GM19351 (cell line): ENCODE data around the gene NEDD4L.
"Not testable (repeated sequence)": the region's sequence is repeated elsewhere in the genome, so short reads cannot be mapped to it uniquely, and the experiment has no call there.

Source experiments
- ATAC-seq: cut with Tn5 transposase; IDR thresholded peaks from one replicate; pipeline ENCODE4 v1.9.1; 2021; ENCODE audit warnings: mild to moderate bottlenecking, moderate library complexity; ENCODE audit not compliant: unreplicated experiment

The NEDD4L gene

DNA sequence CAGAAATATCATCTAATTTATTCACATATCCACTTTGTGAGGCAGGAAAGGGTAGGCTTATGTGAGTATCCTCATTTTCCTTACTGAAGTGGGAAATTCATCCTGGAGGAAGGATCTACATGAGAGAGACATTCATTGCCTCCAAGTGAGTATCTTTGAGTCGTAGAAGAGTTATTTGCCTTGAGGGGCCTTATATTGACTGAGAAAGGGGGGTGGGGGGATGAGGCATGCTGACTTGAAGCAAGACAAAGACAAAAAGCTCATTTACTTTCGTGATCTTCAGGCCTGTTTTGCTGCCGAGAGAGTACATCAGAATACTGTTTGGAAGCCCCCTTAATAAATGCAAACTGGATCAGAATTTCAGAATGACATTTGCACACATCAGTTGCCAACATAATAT lies 17.6 kb upstream of the NEDD4L start:
- ATAC-seq: no peak

DNA sequence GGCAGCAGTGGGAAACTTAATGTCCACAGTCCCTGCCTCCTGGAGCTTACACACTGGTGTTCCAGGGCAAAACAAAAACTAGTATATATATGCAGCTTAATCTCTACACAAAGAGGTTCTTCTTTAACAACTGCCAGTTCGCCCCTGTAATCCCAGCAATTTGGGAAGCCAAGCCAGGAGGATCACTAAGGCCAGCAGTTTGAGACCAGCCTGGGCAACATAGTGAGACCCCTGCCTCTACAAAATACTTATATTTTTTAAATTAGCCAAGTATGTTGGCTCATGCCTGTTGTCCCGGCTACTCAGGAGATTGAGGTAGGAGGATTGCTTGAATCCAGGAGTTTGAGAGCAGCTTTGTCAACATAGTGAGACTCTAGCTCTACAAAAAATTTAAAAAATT lies 17.2 kb upstream of the NEDD4L start:
- no peak for ATAC-seq

DNA sequence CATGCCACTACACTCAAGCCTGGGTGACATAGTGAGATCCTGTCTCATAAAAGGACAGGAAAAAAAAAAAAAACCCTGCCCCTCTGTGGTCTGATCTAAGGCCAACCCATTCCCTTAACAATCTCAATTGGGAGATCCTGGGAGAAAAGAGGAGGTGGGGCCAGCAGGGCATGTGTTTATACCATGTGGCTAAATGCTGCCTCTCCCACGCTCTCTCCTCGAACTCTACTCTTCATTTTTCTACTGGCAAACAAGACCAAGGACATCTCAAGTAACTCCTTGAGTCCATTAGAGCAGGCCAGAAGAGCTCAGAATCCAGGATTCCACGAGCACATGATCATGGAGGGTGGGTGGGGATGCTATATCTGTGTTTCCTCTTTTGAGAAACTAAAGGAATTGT lies 16.7 kb upstream of the NEDD4L start:
- no peak for ATAC-seq

DNA sequence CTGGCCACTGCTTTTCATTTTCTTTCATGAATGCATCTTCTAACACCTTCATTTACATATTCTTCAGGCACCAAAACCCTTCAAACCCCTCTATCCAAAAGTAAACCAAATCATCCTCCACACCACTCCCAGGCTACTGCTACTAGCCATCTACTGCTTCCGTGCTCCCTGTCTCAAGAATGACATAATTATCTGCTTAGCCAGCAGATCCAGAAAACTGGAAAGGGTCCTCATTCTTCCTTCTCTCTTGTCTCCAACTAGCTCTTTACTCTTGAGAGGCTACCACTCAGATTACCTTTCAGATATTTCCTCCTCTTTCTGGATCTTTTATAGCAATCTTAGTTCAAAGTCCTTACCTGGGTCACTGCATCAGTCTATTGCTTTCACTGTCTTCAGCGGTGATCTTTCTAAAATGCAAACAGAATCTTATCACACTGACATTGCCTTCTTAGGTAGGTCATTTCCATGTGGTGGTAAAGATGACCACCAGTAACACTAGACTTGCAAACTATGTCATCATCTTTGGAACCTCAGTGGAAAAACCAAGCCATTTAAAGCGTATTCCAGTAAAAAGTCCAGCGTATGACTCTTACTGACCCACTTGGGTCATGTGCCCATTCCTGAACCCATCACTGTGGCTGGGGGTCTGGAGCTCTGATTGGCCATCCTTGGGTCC lies 15.8 kb upstream of the NEDD4L start:
- no peak for ATAC-seq

DNA sequence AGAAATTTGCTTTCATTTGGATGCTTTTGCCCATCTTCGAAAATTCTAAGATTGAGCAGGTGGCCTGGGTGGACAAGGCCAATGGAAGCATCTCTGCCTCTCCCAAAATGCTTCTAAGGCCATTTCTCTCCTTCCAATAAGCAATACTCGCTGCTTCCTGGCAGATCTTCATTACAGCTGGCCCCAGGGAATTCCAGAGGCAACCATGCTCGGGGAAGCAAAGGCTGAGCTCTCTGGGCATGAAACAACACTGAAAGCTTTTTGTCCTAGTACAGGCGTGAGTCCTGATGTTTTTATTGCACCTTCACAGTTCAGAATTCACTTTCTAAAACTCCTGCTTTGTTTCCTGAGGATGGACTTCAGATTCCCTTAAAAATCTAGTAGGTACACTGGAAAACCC lies 11.8 kb upstream of the NEDD4L start:
- no peak for ATAC-seq

DNA sequence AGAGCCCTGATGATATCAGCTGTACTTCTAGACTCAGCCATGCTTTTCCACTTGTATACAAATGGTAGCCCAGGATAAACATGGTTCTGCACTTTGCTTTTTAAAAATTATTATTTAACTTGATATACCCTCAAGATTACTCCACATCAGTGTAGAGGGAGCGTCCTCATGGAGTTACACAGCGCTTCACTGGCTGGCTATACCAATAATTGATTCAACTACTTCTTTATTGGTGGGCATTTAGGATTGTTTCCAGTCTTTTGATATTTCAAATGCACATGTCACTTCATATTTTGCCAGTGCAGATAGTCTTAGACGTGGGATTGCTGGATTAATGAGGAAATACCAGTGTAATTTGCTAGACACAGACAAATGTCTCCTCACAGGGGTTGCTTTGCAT lies 10.8 kb upstream of the NEDD4L start:
- ATAC-seq: no peak

DNA sequence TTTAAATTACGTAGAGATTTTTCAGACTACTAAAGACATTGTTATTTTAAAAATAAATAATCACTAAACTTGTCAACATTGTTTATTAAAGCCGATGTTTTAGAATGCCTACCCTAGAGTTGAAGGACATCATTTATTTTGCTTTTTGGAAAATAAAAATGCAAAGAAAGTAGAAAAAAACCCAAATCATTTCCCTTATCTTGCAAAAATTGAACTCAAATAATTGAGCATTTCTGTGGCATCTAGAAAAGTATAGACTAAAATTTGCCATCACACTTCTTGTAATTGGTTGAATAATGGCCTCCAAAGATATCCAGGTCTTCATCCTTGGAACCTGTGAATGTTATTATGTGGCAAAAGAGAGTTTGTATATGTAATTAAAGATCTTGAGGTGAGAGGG lies 9.7 kb upstream of the NEDD4L start:
- no peak for ATAC-seq

DNA sequence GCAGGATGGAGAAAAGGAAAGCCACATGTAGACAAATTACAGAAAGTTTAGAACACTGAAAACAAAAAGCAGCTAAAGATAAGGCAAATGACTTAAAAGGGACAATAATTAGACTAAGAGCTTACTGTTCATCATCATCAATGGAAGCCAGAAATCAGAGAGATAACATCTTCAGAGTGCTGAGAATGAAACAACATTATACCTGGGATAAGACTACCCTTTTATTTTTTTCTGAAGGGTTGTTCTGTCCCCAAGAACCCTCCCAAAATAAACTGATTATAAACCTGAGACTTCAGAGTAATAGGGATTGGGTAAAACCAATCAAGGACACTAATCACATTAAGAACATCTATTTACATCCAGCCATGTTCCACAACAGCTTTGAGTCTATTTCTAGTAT lies 6.9 kb upstream of the NEDD4L start:
- no peak for ATAC-seq

DNA sequence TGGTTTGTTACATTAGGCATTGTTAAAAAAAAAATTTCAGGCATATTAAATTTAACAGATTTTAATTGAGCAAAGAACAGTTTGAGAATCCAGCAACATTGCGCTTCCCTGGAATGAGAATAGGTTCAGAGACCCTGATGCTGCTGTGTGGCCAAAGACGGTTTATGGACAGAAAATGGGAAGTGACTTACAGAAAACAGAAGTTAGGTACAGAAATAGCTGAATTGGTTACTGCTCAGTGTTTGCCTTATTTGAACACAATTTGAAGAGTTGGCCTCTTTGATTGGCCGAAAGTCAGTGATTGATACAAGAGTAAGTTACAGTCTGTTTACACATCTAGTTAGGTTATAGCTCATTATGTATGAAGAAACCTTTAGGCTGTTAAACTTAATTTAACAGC lies 6.0 kb upstream of the NEDD4L start:
- ATAC-seq: peak; percentile 67

DNA sequence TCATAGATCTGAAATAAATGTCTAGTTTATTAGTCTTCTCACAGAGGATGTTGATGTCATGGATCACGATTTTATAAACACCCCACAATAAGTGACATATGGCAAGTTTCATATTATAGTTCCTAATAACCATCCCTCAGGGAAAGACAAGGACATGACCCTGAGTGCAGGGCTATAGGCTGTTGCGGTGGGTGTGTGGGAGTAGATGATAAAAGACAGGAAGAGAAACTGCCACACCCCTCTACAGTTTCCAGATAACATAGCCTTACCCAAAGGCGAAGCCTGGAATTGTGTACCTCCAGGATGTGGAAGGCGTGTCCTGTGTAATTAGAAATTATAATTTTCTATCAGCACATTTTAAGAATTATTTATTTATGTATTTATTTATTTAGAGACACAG lies 2.4 kb upstream of the NEDD4L start:
- no peak for ATAC-seq

DNA sequence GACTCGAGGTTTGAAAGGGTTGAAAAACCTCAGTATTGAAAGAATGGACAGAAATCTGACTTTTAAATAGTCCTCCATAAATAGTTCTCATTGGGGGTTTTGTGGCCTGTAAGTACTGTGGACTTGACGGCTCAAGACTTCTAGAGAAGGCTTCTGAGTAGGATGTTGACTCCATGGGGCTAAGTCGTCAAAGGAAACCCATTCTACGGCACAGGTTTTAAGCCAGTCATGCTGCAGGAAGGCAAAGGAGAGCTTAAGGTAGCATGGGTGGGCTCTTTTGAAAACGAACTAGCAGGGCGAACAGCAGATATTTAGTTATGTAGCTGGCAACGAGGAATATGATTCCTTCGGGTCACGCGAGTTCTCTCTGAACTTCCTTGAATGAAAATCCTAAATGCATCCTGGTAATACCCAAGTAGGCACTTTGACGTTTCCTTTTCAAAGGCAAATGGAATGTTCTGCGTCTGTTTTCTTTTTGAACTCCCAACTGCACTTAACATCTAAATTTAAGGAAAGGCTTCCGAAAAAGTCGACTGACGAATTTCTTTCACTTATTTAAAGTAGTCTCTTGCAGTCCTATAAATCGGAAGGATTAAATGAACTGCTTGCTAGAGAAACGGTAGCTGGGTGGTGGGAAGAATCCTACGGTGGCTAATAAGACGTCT lies 1.1 kb upstream of the NEDD4L start:
- ATAC-seq: no peak

DNA sequence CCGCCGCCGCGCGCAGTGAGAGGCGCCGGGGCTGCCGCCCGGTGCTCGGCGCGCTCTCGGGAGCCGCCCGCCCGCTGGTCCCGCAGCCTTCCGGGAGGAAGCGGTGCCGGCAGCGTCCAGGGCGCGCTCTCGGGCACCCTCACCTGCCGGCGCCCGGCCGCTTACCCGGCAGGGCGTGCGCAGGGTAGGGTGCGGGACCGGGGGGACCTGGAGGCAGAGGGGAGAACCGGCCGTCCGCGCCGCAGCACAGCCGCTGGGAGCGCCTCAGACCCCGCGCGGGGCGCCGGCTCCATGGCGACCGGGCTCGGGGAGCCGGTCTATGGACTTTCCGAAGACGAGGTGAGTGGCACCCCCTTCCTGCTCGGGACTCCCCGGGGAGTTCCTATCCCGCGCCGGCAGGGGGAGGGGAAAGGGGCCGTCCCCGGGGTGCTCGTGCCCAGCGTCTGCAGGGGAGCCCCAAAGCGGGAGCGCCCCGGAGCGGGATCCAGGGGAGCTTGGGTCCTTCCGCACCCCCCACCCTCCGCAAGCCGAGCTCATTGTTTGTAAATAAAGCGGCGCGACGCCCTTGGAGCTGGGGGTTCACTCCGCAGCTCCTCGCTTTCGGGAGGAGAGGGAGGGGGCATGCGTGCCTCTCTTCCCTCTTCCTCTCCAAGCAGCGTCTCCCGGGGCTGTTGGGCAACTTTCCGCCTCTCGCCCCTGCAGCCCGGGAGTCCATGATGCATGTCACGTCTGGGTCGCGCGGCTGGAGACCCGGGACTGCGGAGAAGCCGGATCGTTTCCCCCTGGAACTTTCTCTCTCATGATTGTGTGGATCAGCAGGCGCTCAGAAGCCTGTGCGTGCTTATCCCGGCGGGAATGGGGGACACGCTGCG lies 580 bp downstream of the NEDD4L start:
- ATAC-seq: peak; percentile 28

DNA sequence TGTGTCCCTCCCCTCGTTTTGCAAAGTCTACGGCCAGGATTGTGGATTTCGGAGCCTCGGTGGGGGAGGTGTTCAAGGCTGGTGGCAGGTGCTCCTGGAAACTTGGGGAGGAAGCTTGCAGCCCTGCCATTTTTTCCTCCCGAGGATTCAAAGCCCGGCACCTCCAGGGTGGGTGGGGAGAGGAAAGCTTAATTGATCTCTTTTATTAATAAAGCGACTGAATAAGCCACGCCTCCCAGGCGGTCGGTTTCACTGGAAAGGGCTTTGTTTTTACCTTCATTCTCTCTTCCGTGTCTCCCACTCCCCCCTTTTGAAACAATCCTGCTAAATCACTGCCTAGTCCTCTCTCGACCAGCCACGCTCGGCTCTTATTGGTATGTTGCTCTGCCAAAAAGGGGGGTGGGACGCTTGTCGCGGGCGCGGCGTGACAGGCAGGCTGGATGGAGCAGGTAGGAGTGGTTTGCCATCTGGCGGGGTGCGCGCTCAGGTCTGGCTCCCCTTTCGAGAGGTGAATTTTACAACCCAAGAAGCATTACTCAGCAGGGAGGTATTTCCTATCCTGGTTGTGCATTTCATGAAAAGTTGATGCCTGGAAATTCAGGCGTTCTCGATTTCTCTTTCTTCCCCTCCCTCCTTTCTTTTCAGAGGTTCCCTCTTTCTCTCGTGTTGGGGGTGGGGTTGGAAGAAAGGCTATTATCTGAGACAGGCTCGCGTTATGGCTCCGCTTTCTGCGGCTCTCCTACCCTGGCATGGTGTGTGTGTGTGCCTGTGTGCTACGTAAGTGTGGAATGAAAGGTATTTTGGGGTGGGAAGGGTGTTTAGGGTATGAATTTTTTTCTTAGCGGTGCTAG lies 1.4 kb downstream of the NEDD4L start:
- no peak for ATAC-seq

DNA sequence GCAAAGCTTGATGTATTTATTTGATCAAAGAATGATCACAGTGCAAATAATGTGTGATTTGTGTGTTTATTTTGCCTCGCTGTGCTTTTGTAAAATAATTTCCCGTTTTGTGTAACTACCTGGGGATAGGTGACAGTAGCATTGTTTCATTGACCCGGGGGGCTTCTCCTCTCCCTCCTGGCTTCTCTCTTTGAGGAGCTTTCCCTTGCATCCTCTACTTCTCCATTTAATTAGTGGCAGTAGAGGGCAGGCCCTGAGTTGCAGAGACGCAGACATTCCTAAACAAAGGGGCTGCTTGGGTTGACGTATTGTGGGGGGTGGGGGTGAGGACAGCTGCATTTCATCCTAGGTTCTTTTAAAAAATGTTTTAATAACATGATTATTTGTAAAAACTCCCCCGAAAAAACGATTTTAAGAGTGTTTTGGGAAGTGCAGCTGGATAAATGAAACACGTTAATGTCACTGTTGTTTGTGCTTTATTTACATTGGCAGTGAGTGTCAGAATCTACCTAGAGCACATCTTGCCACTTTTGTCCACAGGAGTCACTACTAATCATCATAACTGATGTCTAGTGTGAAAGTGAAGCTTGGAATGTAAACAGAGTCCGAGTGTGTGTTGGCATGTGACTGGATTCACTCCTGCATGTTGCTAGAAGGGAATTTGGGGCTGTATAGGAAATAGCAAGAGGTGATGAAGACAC lies 2.2 kb downstream of the NEDD4L start:
- ATAC-seq: no peak

DNA sequence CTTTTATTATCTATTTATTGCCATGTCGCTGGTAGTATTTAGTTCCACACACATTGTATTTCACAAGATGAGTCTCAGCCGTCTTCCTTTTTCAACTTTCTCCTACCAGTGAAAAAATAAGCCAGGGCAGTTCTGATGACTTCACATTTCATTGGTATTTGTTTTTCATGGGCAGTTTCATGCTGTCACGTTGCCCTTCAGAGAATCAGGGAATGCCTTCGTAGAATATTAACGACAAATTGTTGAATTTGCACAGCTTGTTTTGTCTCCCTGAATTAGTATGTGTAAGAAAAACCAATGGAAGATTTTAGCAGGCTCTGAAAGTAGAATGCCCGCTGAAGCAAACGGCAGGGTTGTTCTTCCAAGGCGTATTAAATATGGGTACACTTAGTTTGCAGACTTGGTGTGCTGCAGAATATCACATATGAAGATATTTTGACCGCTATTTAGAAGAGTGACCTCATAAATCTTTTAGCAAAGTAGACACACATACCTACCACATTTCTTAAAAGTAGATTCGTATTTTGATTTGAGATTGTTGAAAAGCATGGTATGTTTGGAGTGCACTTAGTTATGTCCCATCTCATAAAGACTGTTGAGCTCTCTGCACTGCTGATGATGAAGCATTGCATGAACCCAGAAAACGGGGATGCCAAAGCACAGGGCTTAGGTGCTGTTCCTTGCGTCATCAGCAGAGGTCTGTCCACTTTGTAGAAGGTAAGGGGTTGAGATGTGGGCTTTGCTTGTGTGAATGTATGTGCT lies 2.9 kb downstream of the NEDD4L start:
- ATAC-seq: no peak

DNA sequence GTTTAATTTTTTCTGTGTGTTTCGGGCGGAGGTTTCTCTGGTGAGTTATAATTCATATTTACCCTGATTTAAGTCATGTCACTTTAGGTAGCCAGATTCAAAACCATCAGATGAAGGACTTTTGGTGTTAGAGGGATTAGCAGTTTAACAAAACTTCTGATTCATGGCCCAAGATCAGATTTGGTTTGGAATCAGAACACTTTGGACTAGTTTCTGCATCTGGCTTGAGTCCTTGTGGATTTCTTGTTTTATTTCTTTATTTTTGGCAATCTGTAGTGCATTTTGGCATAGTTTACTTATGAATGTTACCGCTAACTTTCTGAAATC lies 3.5 kb downstream of the NEDD4L start:
- ATAC-seq: no peak

DNA sequence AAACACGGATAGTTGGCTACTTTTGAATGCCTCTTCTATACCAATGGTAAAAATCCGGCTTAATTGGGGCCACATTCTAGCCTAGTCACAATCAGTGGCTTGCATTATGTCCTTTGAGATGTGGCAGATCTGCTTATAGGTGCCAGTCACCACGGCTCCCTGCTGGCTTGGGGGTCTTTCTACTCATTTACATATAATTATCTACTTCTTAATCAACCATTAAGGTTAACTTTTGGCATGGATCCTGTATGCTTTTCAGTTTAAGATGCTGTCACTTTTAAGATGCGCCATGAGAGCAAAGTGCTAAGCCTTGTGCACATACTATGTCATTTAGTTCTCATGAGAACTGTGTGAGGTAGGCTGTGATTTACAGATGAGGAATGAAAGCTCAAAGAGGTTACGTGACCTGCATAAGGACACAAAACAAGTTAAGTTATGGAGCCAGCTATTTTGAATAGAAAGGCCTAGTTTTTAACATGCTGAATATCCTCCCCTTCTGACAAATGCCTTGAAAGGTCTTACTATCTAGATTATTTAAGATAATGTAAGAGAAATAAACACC lies 4.1 kb downstream of the NEDD4L start:
- ATAC-seq: no peak

DNA sequence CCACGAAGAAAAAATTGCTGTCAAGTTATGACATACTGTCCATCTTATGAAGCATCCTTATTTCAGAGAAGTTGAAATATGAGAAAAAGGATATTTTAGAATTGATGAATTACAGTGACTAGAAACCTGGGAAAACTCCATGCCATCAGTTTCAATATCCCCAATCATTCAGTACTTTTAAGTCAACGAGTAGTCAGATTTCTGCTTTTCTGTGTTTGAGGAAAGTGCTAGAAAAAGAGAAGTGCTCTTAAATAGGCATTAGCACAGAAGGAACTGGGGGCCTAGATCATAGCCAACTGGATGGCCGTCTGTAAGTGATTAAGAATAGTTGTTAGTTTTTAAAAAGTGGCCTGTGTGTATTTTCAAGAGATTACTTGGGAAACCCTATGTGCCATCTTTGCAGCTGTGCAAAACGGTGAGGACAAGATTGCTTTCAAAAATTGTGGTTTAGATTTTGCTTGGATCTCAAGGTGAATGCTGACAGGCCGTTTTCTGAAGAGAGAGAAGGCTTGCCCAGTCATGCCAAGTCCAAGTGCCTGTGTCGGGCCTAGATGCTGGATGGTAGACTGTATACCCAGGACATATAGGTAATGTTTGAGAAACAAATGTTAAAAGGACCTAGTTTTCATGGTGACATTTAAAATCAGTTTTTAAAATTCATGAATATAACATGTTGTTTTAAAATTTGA lies 5.1 kb downstream of the NEDD4L start:
- no peak for ATAC-seq

DNA sequence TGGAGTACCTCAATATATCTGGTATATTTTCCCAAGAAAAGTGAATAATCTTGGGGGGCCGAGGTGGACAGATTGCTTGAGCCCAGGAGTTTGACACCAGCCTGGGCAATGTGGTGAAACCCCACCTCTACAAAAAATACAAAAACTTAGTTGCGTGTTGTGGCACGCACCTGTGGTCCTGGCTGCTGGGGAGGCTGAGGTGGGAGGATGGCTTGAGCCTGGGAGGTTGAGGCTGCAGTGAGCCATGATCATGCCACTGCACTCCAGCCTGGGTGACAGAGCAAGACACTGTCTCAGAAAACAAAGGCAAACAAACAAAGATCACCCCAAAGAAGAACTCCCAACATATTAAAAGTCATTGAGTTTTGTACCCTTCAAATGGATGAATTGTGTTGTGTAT lies 6.9 kb downstream of the NEDD4L start:
- ATAC-seq: not testable (repeated sequence)
